Endothelial cell of umbilical vein (primary cell): ENCODE results near the gene AJAP1. TPM values are rescaled to one million over a fixed set of nuclear protein-coding genes. Genes with fewer than 3 reads are reported as not detected.

Experiments used
- BruUV-seq: library from RNA; stranded (reverse); fragments of 400-500 nt; replicated peaks from 2 replicates; lab custom pipeline; 2021; lab: Mats Ljungman, UMichigan
- CTCF ChIA-PET: fragments of 300-600, 350-600 bp; sonication (Branson Sonifier 250); formaldehyde crosslinking; loops from one replicate; lab custom pipeline; 2021; ENCODE audit warnings: antibody characterized with exemption, inconsistent platforms; lab: Charles Lee
- POLR2A ChIA-PET: fragments of 300-600, 350-600 bp; sonication (Branson Sonifier 250); formaldehyde crosslinking; loops from one replicate; lab custom pipeline; 2021; ENCODE audit warnings: antibody characterized with exemption, inconsistent platforms; lab: Charles Lee
- DNase-seq: peaks from one replicate; pipeline ENCODE4 v3.0.0-alpha.2; 2011; ENCODE audit warnings: low read depth, low spot score
- FAIRE-seq: peaks from 2 replicates; lab custom pipeline; 2011; peaks lifted over from hg19 to GRCh38; lab: Jason Lieb, UNC
- H2AFZ ChIP-seq: 2 replicates; pipeline ENCODE4 v1.6.0; 2012; ENCODE audit warnings: low read depth, low read length, control low read depth, inconsistent platforms
- H3K27ac ChIP-seq: 2 replicates; pipeline ENCODE4 v1.5.1; 2011; ENCODE audit warnings: low read depth, mild to moderate bottlenecking, control low read depth, low read length, moderate library complexity; ENCODE audit not compliant: insufficient read depth
- H3K27me3 ChIP-seq, 2 experiments: 2 replicates each; pipeline versions ENCODE4 v1.6.0 to v1.6.1; 2011; ENCODE audit warnings: low read length in 2 of 2, mixed read lengths in 1 of 2; ENCODE audit not compliant: control insufficient read depth in 2 of 2, insufficient read depth in 2 of 2
- H3K36me3 ChIP-seq, 2 experiments: 2 replicates in 1 of 2; 3 replicates in 1 of 2; pipeline ENCODE4 v1.5.1; 2011; ENCODE audit warnings: low read length in 2 of 2, mild to moderate bottlenecking in 1 of 2, moderate library complexity in 1 of 2; ENCODE audit not compliant: control insufficient read depth in 2 of 2, insufficient read depth in 2 of 2; ENCODE audit errors: extremely low read depth in 1 of 2
- H3K4me1 ChIP-seq: 3 replicates; pipeline ENCODE4 v1.5.1; 2011; ENCODE audit warnings: mild to moderate bottlenecking, low read length; ENCODE audit not compliant: control insufficient read depth, insufficient read depth; ENCODE audit errors: extremely low read depth
- H3K4me2 ChIP-seq: 2 replicates; pipeline ENCODE4 v1.6.1; 2011; ENCODE audit warnings: low read length, control low read depth, mixed read lengths; ENCODE audit not compliant: insufficient read depth
- H3K4me3 ChIP-seq, 3 experiments: fragments of 200-600 bp in 1 of 3; sonication (generic), shearing (Covaris generic) in 1 of 3; replicated peaks in 1 of 3; 2 replicates each; pipeline ENCODE4 v1.5.1; 2011 to 2016; ENCODE audit warnings: control low read depth in 3 of 3, low read length in 3 of 3, mild to moderate bottlenecking in 2 of 3, inconsistent platforms in 1 of 3, low read depth in 1 of 3, moderate library complexity in 1 of 3; ENCODE audit not compliant: insufficient read depth in 1 of 3
- H3K79me2 ChIP-seq: 2 replicates; pipeline ENCODE4 v1.6.0; 2012; ENCODE audit warnings: low read length, inconsistent platforms; ENCODE audit not compliant: control insufficient read depth, insufficient read depth
- H3K9ac ChIP-seq: replicated peaks from 2 replicates; pipeline ENCODE3; 2011; ENCODE audit warnings: low read length, control low read depth; ENCODE audit not compliant: insufficient read depth; ENCODE audit errors: extremely low read depth
- H3K9me1 ChIP-seq: replicated peaks from 3 replicates; pipeline ENCODE4 v1.6.0; 2011; ENCODE audit warnings: mild to moderate bottlenecking, low read length; ENCODE audit not compliant: control insufficient read depth, insufficient read depth; ENCODE audit errors: extremely low read depth
- H3K9me3 ChIP-seq: replicated peaks from 2 replicates; pipeline ENCODE4 v1.5.1; 2012; ENCODE audit warnings: low read length, inconsistent platforms; ENCODE audit not compliant: control insufficient read depth, insufficient read depth
- H4K20me1 ChIP-seq: replicated peaks from 2 replicates; pipeline ENCODE3; 2011; ENCODE audit warnings: mild to moderate bottlenecking, low read length; ENCODE audit not compliant: control insufficient read depth, insufficient read depth; ENCODE audit errors: extremely low read depth
- EZH2 ChIP-seq: IDR thresholded peaks from 2 replicates; pipeline ENCODE4 v1.6.1; 2012; ENCODE audit warnings: borderline replicate concordance, low read depth, mild to moderate bottlenecking, moderate library complexity, low read length, inconsistent platforms; ENCODE audit not compliant: severe bottlenecking
- FOS ChIP-seq: IDR thresholded peaks from 2 replicates; pipeline ENCODE4 v1.6.1; 2011; ENCODE audit warnings: mild to moderate bottlenecking, low read length, moderate library complexity, borderline replicate concordance; ENCODE audit not compliant: insufficient read depth
- GATA2 ChIP-seq: IDR thresholded peaks from 2 replicates; pipeline ENCODE4 v1.7.0; 2011; ENCODE audit warnings: low read depth, mild to moderate bottlenecking, moderate library complexity, mixed read lengths, low read length; ENCODE audit not compliant: insufficient read length, insufficient read depth
- JUN ChIP-seq: IDR thresholded peaks from 2 replicates; pipeline ENCODE4 v1.6.1; 2011; ENCODE audit warnings: borderline replicate concordance, low read depth; ENCODE audit not compliant: insufficient read length, insufficient read depth
- MAX ChIP-seq: IDR thresholded peaks from 2 replicates; pipeline ENCODE4 v1.6.1; 2011; ENCODE audit not compliant: insufficient read depth, insufficient read length
- MYC ChIP-seq: IDR thresholded peaks from one replicate; pipeline ENCODE4 v1.6.1; 2011; ENCODE audit warnings: mild to moderate bottlenecking, low read depth, low read length
- POLR2A ChIP-seq: IDR thresholded peaks from 2 replicates; pipeline ENCODE4 v1.6.1; 2012; ENCODE audit warnings: low read depth, mild to moderate bottlenecking, control low read depth, low read length
- POLR2AphosphoS5 ChIP-seq: IDR thresholded peaks from 2 replicates; pipeline ENCODE4 v1.6.1; 2012; ENCODE audit warnings: low read depth, mild to moderate bottlenecking, control low read depth, low read length, moderate library complexity; ENCODE audit not compliant: insufficient read depth
- dilution Hi-C: fragments of 300-500 bp; cut with MboI; formaldehyde crosslinking; loops from one replicate; pipeline ENCODE4 v1.15.0; 2019; ENCODE audit warnings: low sequenced_read_pairs; ENCODE audit not compliant: extremely low pct_ligation_motif_present
- intact Hi-C: fragments of 100-400 bp; cut with micrococcal nuclease; formaldehyde crosslinking; loops from one replicate; pipeline ENCODE4 v1.10.0; 2022
- polyA plus RNA-seq, 4 experiments: library from polyadenylated mRNA; depleted of rRNA in 3 of 4; stranded (reverse) in 3 of 4; unstranded in 1 of 4; fragments of >200 nt; gene quantifications; 2 replicates each; pipeline versions ENCODE4 v1.2.1 to v1.2.3, GENCODE V29; 2011 to 2012; ENCODE audit warnings: missing spikeins in 1 of 4
- total RNA-seq: library from RNA; stranded (reverse); gene quantifications from 2 replicates; pipeline ENCODE4 v1.2.3, GENCODE V29; 2021
- TF ChIP-seq, protein P1 (sequence below), 2 donors: IDR thresholded peaks; 1 replicate in 1 of 2; 2 replicates in 1 of 2; pipeline ENCODE4 v1.5.1; 2011; ENCODE audit warnings: low read length in 2 of 2, mild to moderate bottlenecking in 2 of 2, moderate library complexity in 2 of 2, control low read depth in 1 of 2, inconsistent platforms in 1 of 2, low read depth in 1 of 2; ENCODE audit not compliant: insufficient read depth in 1 of 2; ENCODE audit errors: extremely low read depth in 1 of 2

AJAP1 gene
- total and polyA plus RNA-seq, 2 donors (not counting 3 experiments of a cell fraction or from before 2014, with no cell fraction given), result not detected

DNA sequence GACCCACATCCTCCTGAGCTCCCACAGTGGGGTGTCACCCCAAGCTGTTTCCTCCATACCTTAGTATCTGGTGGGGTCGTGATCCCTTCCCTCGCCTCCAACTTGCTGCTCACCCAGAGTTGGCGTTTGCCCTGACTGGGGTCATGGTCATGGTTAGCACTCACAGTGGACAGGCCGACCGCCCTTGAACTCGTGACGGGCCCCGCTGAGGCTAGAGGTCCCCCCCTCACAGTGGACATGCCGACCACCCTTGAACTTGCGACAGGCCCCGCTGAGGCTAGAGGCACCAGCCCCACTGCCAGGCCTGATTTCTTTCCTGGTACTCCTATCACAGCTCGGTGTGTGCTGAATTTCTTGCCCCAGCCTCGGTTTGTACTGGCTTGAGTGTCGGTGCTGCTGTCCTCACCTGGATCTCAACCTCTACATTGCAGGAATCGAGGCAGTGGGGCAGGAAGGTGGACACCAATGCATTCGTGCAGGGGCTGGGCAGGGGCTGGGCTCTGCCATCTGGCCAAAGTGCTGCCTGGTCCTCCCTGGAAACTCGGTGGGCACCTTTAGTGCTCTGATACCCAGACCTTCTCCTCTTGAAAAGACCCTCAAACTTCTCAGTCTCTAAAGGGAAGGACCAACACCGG lies 37.5 kb upstream of the AJAP1 start:
- Histone ChIP-seq H3K27me3 (no peaks in the 10 kb centered on the region), H3K4me1 (no peaks in the 10 kb centered on the region), H3K9me3 (no peaks in the 10 kb centered on the region), H4K20me1 (no peaks in the 10 kb centered on the region), H2AFZ (no peak overlapping the region), H3K27ac (no peak overlapping the region), H3K9me1 (no peaks in the 10 kb centered on the region), H3K36me3 (no peaks in the 10 kb centered on the region), H3K9ac (no peak overlapping the region), H3K4me3 (no peak overlapping the region), H3K79me2 (no peaks in the 10 kb centered on the region), H3K4me2 (no peak overlapping the region)
- BruUV-seq, result no TSS peak
- no peak for DNase-seq
- FAIRE-seq, result no peak
- dilution Hi-C loops (no loop called here), intact Hi-C loops (no loop called here)
- ChIA-PET POLR2A (no interaction called here), CTCF (no interaction called here)
- TF ChIP-seq POLR2A (no peak), GATA2 (no peak), POLR2AphosphoS5 (no peak), FOS (no peak), EZH2 (no peak), JUN (no peak), MYC (no peak), MAX (no peak)
- TF ChIP-seq, protein P1, sequence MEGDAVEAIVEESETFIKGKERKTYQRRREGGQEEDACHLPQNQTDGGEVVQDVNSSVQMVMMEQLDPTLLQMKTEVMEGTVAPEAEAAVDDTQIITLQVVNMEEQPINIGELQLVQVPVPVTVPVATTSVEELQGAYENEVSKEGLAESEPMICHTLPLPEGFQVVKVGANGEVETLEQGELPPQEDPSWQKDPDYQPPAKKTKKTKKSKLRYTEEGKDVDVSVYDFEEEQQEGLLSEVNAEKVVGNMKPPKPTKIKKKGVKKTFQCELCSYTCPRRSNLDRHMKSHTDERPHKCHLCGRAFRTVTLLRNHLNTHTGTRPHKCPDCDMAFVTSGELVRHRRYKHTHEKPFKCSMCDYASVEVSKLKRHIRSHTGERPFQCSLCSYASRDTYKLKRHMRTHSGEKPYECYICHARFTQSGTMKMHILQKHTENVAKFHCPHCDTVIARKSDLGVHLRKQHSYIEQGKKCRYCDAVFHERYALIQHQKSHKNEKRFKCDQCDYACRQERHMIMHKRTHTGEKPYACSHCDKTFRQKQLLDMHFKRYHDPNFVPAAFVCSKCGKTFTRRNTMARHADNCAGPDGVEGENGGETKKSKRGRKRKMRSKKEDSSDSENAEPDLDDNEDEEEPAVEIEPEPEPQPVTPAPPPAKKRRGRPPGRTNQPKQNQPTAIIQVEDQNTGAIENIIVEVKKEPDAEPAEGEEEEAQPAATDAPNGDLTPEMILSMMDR (IDR thresholded peaks at IDR 0.05; ENCODE audit: extremely low read depth in 1 of 2, insufficient read depth in 1 of 2, low read depth in 1 of 2, low read length in 2 of 2), result no peak
